Activated naive CD8-positive, alpha-beta T cell treated with anti-CD3 and anti-CD28 coated beads for 36 hours (primary cell): ENCODE measurements around the gene PLCB4. TPM values are rescaled to one million over a fixed set of nuclear protein-coding genes. Genes with fewer than 3 reads are reported as not detected.

Experiments
- DNase-seq: peaks from one replicate; pipeline ENCODE4 v3.0.0; 2021
- H3K27ac Mint-ChIP-seq: one replicate; pipeline ENCODE4 v1.8.0; 2022; ENCODE audit warnings: mild to moderate bottlenecking, moderate library complexity, mixed read lengths
- H3K27me3 Mint-ChIP-seq: one replicate; pipeline ENCODE4 v1.8.0; 2022; ENCODE audit warnings: mild to moderate bottlenecking, mixed read lengths
- H3K36me3 Mint-ChIP-seq: one replicate; pipeline ENCODE4 v1.8.0; 2021; ENCODE audit warnings: mild to moderate bottlenecking, mixed read lengths
- H3K4me1 Mint-ChIP-seq: one replicate; pipeline ENCODE4 v1.8.0; 2021; ENCODE audit warnings: mixed read lengths
- H3K4me3 Mint-ChIP-seq: one replicate; pipeline ENCODE4 v1.8.0; 2022; ENCODE audit warnings: mild to moderate bottlenecking, moderate library complexity, mixed read lengths
- H3K9me3 Mint-ChIP-seq: one replicate; pipeline ENCODE4 v1.8.0; 2022; ENCODE audit warnings: mixed read lengths
- total RNA-seq, 2 experiments: library from RNA; stranded (reverse); gene quantifications; one replicate each; pipeline ENCODE4 v1.2.3, GENCODE V29; 2021

PLCB4 gene
- total RNA-seq, 2 experiments from 2014 or later, result not detected

DNA sequence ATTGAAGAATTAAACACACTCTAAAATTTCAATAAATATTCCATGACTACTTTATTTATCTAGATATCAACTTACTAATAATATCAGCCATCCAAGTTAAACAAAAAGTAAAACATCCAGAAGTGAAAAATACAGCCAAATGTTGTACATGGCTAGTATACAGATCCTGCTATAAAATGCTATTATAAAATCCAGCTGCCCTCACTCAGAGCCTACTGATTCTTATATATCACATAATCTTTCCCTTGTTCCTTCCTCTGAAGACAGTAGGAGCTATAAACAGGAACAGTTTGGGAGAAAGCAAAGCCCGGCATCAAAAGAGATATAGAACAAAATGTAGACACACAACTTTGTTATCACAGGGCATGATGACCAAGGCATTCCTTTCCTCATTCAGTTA, 212.9 kb downstream of the PLCB4 start:
- Mint-ChIP-seq H3K9me3 (peaks cover 2% of the 10 kb centered on the region), H3K27me3 (no peaks in the 10 kb centered on the region), H3K4me3 (no peak overlapping the region)

DNA sequence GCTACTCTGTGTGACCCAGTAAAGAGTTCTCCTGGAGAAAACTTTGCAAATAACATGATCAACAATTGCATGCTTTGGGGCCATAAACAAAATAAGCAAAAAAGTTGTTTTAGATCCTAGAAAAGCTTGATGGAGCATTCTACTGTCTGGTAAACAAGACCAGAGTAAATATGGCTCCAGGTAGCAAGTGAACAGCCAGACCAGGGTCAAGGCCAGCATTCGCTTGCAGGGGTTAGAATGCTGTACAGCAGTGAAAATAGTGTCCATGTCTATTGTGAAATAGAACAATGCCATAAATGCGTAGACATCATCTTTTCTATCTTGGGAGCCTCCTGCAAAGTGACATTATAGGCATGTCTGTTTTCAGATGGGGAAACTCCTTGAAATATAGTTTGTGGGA, 216.7 kb downstream of the PLCB4 start:
- no peak overlapping the region for H3K4me3 Mint-ChIP-seq

More for the DNA sequence above, 212.9 kb downstream of the PLCB4 start:
- no peak for DNase-seq
- Mint-ChIP-seq H3K4me1 (no peaks in the 10 kb centered on the region), H3K36me3 (no peaks in the 10 kb centered on the region), H3K27ac (no peak overlapping the region)

GRCh38 chr20:9286501-9287461, 217.9 kb downstream of the PLCB4 start:
- Mint-ChIP-seq H3K4me1 (no peaks in the 10 kb centered on the region), H3K27ac (no peak overlapping the region), H3K27me3 (no peaks in the 10 kb centered on the region), H3K4me3 (no peak overlapping the region), H3K36me3 (no peaks in the 10 kb centered on the region), H3K9me3 (peaks cover 2% of the 10 kb centered on the region)
- no peak for DNase-seq

More for the DNA sequence above, 216.7 kb downstream of the PLCB4 start:
- H3K36me3 Mint-ChIP-seq, result no peaks in the 10 kb centered on the region
- DNase-seq, result no peak
- H3K4me1 Mint-ChIP-seq, result no peaks in the 10 kb centered on the region
- H3K9me3 Mint-ChIP-seq, result peaks cover 2% of the 10 kb centered on the region
- H3K27me3 Mint-ChIP-seq, result no peaks in the 10 kb centered on the region
- H3K27ac Mint-ChIP-seq, result no peak overlapping the region

- no peaks in the 10 kb centered on the region for H3K27me3 Mint-ChIP-seq
- H3K4me1 Mint-ChIP-seq, result no peaks in the 10 kb centered on the region
- H3K27ac Mint-ChIP-seq, result no peak overlapping the region
- H3K4me3 Mint-ChIP-seq, result no peak overlapping the region
- H3K36me3 Mint-ChIP-seq, result no peaks in the 10 kb centered on the region
- DNase-seq, result no peak
- H3K9me3 Mint-ChIP-seq, result peaks cover 2% of the 10 kb centered on the region
Measured at GRCh38 chr20:9287826-9288225, 218.9 kb downstream of the PLCB4 start.

- no peak overlapping the region for H3K4me3 Mint-ChIP-seq
- H3K27ac Mint-ChIP-seq, result no peak overlapping the region
- no peaks in the 10 kb centered on the region for H3K27me3 Mint-ChIP-seq
- no peaks in the 10 kb centered on the region for H3K4me1 Mint-ChIP-seq
- H3K36me3 Mint-ChIP-seq, result no peaks in the 10 kb centered on the region
- no peak for DNase-seq
- no peaks in the 10 kb centered on the region for H3K9me3 Mint-ChIP-seq
Measured at GRCh38 chr20:9290331-9290730, 221.4 kb downstream of the PLCB4 start.

- Mint-ChIP-seq H3K4me1 (no peaks in the 10 kb centered on the region), H3K27me3 (no peaks in the 10 kb centered on the region), H3K36me3 (no peaks in the 10 kb centered on the region), H3K27ac (no peak overlapping the region), H3K4me3 (no peak overlapping the region), H3K9me3 (no peaks in the 10 kb centered on the region)
- DNase-seq, result no peak
Measured at GRCh38 chr20:9293145-9293544, 224.3 kb downstream of the PLCB4 start.

DNA sequence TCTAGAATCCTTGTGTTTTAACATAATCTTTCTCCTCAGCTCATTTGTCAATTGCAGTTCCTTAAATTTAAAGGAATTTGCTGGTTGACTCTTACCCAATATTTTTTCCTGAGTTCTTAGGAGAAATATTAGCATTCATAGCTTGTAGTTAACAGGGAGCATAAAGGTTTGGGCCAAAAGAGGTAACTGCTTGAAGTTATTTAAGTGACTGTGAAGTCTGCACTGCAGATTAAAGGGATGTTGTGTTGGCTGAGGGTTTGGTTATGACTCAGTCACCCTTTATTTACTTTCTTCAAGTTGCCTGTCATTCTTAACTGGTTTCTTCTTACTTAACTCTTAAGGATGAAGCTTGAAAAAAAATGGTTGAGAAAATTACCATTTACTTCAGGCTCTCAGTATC, 225.2 kb downstream of the PLCB4 start:
- Mint-ChIP-seq H3K36me3 (no peaks in the 10 kb centered on the region), H3K27me3 (no peaks in the 10 kb centered on the region), H3K4me3 (no peak overlapping the region), H3K4me1 (no peaks in the 10 kb centered on the region), H3K9me3 (no peaks in the 10 kb centered on the region), H3K27ac (no peak overlapping the region)
- no peak for DNase-seq

GRCh38 chr20:9298906-9299305, 230.0 kb downstream of the PLCB4 start:
- H3K27ac Mint-ChIP-seq, result no peak overlapping the region
- no peaks in the 10 kb centered on the region for H3K36me3 Mint-ChIP-seq
- H3K4me1 Mint-ChIP-seq, result no peaks in the 10 kb centered on the region
- no peaks in the 10 kb centered on the region for H3K27me3 Mint-ChIP-seq
- no peak overlapping the region for H3K4me3 Mint-ChIP-seq
- H3K9me3 Mint-ChIP-seq, result no peaks in the 10 kb centered on the region
- DNase-seq, result no peak

DNA sequence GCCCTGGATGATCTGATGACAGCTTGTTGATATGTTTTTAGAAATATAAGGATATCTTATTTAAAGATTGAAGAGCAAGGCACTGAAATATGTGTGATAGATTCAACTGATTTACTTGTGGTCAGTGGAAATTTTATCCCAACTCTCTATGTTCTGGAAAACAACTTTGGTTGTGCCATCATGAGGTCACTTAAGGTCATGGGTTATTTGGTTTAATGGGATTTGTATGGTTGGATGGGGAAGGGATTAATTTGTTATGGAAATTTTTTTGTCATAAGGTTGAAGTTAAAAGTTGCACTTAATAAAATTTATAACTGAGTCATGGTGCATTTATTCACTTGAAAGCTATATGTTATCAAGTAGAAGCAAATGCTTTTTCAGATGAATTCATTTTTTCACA, 231.2 kb downstream of the PLCB4 start:
- no peak overlapping the region for H3K27ac Mint-ChIP-seq
- H3K4me1 Mint-ChIP-seq, result no peaks in the 10 kb centered on the region
- no peaks in the 10 kb centered on the region for H3K27me3 Mint-ChIP-seq
- DNase-seq, result no peak
- H3K36me3 Mint-ChIP-seq, result no peaks in the 10 kb centered on the region
- H3K4me3 Mint-ChIP-seq, result no peak overlapping the region
- H3K9me3 Mint-ChIP-seq, result no peaks in the 10 kb centered on the region

DNA sequence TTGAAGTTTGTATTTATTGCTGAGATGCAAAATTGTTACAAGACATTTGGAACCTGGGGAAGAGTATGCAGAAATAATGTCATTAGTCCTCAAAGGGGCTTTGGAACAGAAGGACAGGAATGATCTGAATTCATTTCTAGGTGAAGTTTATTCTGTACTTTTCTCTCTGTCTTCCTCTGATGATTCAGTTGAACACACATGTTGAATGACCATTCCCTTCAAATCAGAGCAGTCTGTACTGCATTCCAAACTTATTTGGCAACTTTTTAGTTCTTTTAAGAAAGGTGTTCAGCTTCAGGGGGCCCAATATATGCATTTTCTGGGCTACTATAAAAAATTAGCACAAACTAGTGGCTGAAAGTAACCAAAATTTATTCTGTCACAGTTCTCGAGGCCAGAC, 231.6 kb downstream of the PLCB4 start:
- no peak for DNase-seq
- Mint-ChIP-seq H3K4me3 (no peak overlapping the region), H3K27me3 (no peaks in the 10 kb centered on the region), H3K36me3 (no peaks in the 10 kb centered on the region), H3K9me3 (no peaks in the 10 kb centered on the region), H3K4me1 (no peaks in the 10 kb centered on the region), H3K27ac (no peak overlapping the region)

- Mint-ChIP-seq H3K36me3 (no peaks in the 10 kb centered on the region), H3K27ac (no peak overlapping the region), H3K9me3 (no peaks in the 10 kb centered on the region), H3K4me1 (no peaks in the 10 kb centered on the region), H3K4me3 (no peak overlapping the region), H3K27me3 (no peaks in the 10 kb centered on the region)
- no peak for DNase-seq
Measured at GRCh38 chr20:9301129-9302090, 232.5 kb downstream of the PLCB4 start.

DNA sequence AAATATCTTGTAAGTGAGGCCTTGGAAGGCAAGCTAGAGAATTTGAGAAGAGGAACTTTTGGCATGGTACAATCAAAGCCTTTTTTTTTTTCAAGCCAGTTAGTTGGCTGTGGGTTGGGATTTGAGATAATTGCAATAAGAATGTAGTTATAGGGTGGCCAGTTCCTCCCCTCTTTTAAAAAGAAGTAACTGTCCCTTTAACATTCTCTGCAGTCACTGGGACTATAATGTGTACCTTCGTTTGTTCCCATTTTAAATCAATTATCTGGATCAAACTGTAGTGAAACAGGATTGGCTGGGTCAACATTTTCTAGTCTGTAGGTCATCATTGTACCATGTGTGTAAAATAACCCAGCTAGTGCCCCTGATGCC, 233.2 kb downstream of the PLCB4 start:
- H3K9me3 Mint-ChIP-seq, result no peaks in the 10 kb centered on the region
- H3K27ac Mint-ChIP-seq, result no peak overlapping the region
- no peaks in the 10 kb centered on the region for H3K4me1 Mint-ChIP-seq
- no peaks in the 10 kb centered on the region for H3K36me3 Mint-ChIP-seq
- no peaks in the 10 kb centered on the region for H3K27me3 Mint-ChIP-seq
- H3K4me3 Mint-ChIP-seq, result no peak overlapping the region
- DNase-seq, result no peak

DNA sequence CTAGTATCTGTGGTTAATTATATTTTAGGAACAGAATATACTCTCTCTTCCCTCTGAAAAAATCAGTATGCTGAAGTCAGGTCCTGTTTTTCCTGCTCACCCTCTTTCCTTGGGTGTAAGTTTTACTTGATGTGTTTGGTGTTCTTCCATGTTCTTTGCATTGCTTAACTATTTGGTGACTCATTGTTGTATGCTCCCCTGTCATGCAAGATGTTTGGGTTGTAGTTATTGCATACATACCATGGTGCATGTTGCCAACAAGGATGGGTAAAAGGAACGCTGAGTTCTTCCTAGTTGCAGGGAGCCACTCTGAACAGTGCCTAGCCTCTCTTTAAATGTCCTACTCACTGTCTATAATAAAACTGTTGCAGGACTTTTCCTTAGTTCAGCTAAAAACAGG, 237.6 kb downstream of the PLCB4 start:
- Mint-ChIP-seq H3K4me1 (no peaks in the 10 kb centered on the region), H3K9me3 (no peaks in the 10 kb centered on the region), H3K27ac (no peak overlapping the region), H3K36me3 (no peaks in the 10 kb centered on the region), H3K4me3 (no peak overlapping the region), H3K27me3 (no peaks in the 10 kb centered on the region)
- no peak for DNase-seq

- Mint-ChIP-seq H3K4me1 (no peaks in the 10 kb centered on the region), H3K9me3 (no peaks in the 10 kb centered on the region), H3K36me3 (no peaks in the 10 kb centered on the region), H3K27ac (no peak overlapping the region), H3K27me3 (no peaks in the 10 kb centered on the region), H3K4me3 (no peak overlapping the region)
- no peak for DNase-seq
Measured at GRCh38 chr20:9308056-9308455, 239.2 kb downstream of the PLCB4 start.

GRCh38 chr20:9311132-9311531, 242.2 kb downstream of the PLCB4 start:
- no peak overlapping the region for H3K27ac Mint-ChIP-seq
- no peak overlapping the region for H3K4me3 Mint-ChIP-seq
- no peaks in the 10 kb centered on the region for H3K36me3 Mint-ChIP-seq
- no peak for DNase-seq
- no peaks in the 10 kb centered on the region for H3K27me3 Mint-ChIP-seq
- no peaks in the 10 kb centered on the region for H3K9me3 Mint-ChIP-seq
- H3K4me1 Mint-ChIP-seq, result no peaks in the 10 kb centered on the region
